Loucy (cell line): ENCODE data around the gene BAZ1A.

ENCODE experiments used
- CTCF ChIP-seq: fragments of 200-600 bp; sonication (generic); conservative IDR thresholded peaks from 2 replicates; pipeline ENCODE4 v1.5.1; 2014; ENCODE audit warnings: mild to moderate bottlenecking, antibody characterized with exemption, low read length
- EZH2phosphoT487 ChIP-seq: fragments of 200-600 bp; IDR thresholded peaks from 2 replicates; pipeline ENCODE4 v1.6.1; 2018; ENCODE audit warnings: antibody characterized with exemption, mild to moderate bottlenecking, moderate library complexity, borderline replicate concordance

GRCh38 chr14:34792598-34792997 lies 82.6 kb downstream of the BAZ1A start:
- no peak for TF ChIP-seq CTCF
- TF ChIP-seq EZH2phosphoT487: no peak
